HUES64 (cell line): ENCODE data around the gene PROC. TPM values are rescaled to one million over a fixed set of nuclear protein-coding genes. Genes with fewer than 3 reads are reported as not detected.

Experiments
- H3K27ac ChIP-seq: 2 replicates; pipeline ENCODE4 v1.7.0; 2013; ENCODE audit warnings: low read depth, low read length, inconsistent platforms
- H3K27me3 ChIP-seq: 2 replicates; pipeline ENCODE4 v1.6.1; 2013; ENCODE audit warnings: mild to moderate bottlenecking, low read length; ENCODE audit not compliant: insufficient read depth
- H3K36me3 ChIP-seq: 2 replicates; pipeline ENCODE4 v1.6.1; 2013; ENCODE audit warnings: mild to moderate bottlenecking, low read length; ENCODE audit not compliant: insufficient read depth
- H3K4me1 ChIP-seq: 2 replicates; pipeline ENCODE4 v1.6.1; 2013; ENCODE audit warnings: mild to moderate bottlenecking, low read length, moderate library complexity; ENCODE audit not compliant: insufficient read depth
- H3K4me3 ChIP-seq: 2 replicates; pipeline ENCODE4 v1.5.1; 2013; ENCODE audit warnings: mild to moderate bottlenecking, low read length, moderate library complexity
- H3K9ac ChIP-seq: 2 replicates; pipeline ENCODE4 v1.6.1; 2013; ENCODE audit warnings: mild to moderate bottlenecking, low read depth, low read length
- H3K9me3 ChIP-seq: 2 replicates; pipeline ENCODE4 v1.6.1; 2013; ENCODE audit warnings: low read depth, low read length; ENCODE audit not compliant: insufficient read depth
- WGBS: fragments of 150-250, 120-280 bp; methylation state at CpG from one replicate; pipeline ENCODE4 v1.1.7; 2013; ENCODE audit warnings: missing lambda C conversion rate; 5-methylcytosine and 5-hydroxymethylcytosine counted together
- polyA plus RNA-seq, 2 experiments: library from polyadenylated mRNA; stranded (reverse); fragments of 50-300 nt; gene quantifications; one replicate each; pipeline ENCODE4 v1.2.3, GENCODE V29; 2013

Gene PROC
- polyA plus RNA-seq (2013, experiment 1 of 2): 1.9 TPM
- polyA plus RNA-seq (2013, experiment 2 of 2): 0.44 TPM

DNA sequence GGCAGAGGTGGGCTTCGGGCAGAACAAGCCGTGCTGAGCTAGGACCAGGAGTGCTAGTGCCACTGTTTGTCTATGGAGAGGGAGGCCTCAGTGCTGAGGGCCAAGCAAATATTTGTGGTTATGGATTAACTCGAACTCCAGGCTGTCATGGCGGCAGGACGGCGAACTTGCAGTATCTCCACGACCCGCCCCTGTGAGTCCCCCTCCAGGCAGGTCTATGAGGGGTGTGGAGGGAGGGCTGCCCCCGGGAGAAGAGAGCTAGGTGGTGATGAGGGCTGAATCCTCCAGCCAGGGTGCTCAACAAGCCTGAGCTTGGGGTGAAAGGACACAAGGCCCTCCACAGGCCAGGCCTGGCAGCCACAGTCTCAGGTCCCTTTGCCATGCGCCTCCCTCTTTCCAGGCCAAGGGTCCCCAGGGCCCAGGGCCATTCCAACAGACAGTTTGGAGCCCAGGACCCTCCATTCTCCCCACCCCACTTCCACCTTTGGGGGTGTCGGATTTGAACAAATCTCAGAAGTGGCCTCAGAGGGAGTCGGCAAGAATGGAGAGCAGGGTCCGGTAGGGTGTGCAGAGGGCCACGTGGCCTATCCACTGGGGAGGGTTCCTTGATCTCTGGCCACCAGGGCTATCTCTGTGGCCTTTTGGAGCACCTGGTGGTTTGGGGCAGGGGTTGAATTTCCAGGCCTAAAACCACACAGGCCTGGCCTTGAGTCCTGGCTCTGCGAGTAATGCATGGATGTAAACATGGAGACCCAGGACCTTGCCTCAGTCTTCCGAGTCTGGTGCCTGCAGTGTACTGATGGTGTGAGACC lies at the start of gene PROC:
Gene PROC, plus strand, starts transcription at position 128 of the 812 bp plus-strand sequence. CDS start 1,516 bp downstream, outside the sequence.
- WGBS: 90% methylated on average over 16 of the region's 16 CpGs
- no peak within 1 kb of the TSS for H3K4me3 ChIP-seq
- H3K4me1 ChIP-seq: 0 out of 2 replicates have a peak, but pooled peaks cover 3% of the 10 kb centered on the region
- no peaks in the 10 kb centered on the region for H3K36me3 ChIP-seq
- no peak within 1 kb of the TSS for H3K9ac ChIP-seq
- peaks cover 72% of the 10 kb centered on the region for H3K27me3 ChIP-seq
- H3K27ac ChIP-seq: no peak within 1 kb of the TSS
- no peaks in the 10 kb centered on the region; the same call in 1 of the 2 replicates for H3K9me3 ChIP-seq

- H3K4me3 ChIP-seq: no peak overlapping the region
- H3K27ac ChIP-seq: no peak overlapping the region
- H3K27me3 ChIP-seq: no peaks in the 10 kb centered on the region
- no peaks in the 10 kb centered on the region for H3K36me3 ChIP-seq
- peaks cover 36% of the 10 kb centered on the region for H3K9me3 ChIP-seq
- 95% methylated on average over 10 of the region's 10 CpGs for WGBS
- H3K9ac ChIP-seq: no peak overlapping the region
- peaks cover 15% of the 10 kb centered on the region for H3K4me1 ChIP-seq
Observed at GRCh38 chr2:127370010-127370409, 48.2 kb upstream of the PROC start.

GRCh38 chr2:127371037-127371436 lies 47.2 kb upstream of the PROC start:
- H3K27ac ChIP-seq: no peak overlapping the region
- H3K27me3 ChIP-seq: no peaks in the 10 kb centered on the region
- H3K36me3 ChIP-seq: no peaks in the 10 kb centered on the region
- H3K9ac ChIP-seq: no peak overlapping the region
- 96% methylated on average over 11 of the region's 11 CpGs for WGBS
- H3K9me3 ChIP-seq: peaks cover 42% of the 10 kb centered on the region
- no peak overlapping the region for H3K4me3 ChIP-seq
- H3K4me1 ChIP-seq: 0 out of 2 replicates have a peak, but pooled peaks cover 5% of the 10 kb centered on the region

- H3K36me3 ChIP-seq: peaks cover 5% of the 10 kb centered on the region; the same call in 1 of the 2 replicates
- no peaks in the 10 kb centered on the region for H3K4me1 ChIP-seq
- H3K27ac ChIP-seq: no peak overlapping the region
- 94% methylated on average over 5 of the region's 5 CpGs for WGBS
- no peaks in the 10 kb centered on the region for H3K27me3 ChIP-seq
- H3K4me3 ChIP-seq: no peak overlapping the region
- H3K9ac ChIP-seq: no peak overlapping the region
- H3K9me3 ChIP-seq: peaks cover 57% of the 10 kb centered on the region
Observed at GRCh38 chr2:127373362-127374083, 44.7 kb upstream of the PROC start.

DNA sequence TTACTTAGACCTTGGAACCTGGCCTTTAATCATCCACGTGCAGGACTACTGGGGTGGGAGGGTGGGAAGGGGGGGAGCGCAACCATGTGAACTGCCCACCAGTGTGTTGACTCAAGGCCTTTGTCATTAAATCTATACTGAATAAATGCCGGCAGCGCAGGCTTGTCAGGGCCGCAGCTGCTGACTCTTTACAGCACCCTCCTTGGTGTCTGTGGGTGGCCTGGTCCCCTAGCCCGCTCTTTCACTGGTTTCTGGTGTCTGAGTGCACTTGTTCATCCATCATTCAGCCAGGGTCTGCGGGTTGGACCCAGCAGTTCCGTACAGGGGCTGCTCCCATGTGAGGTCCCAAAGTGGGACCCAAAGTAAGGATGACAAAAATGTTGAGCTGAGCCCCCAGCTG lies 42.0 kb upstream of the PROC start:
- Histone ChIP-seq H3K4me3 (no peak overlapping the region), H3K9ac (no peak overlapping the region), H3K4me1 (no peaks in the 10 kb centered on the region; the same call in 1 of the 2 replicates), H3K9me3 (peaks cover 39% of the 10 kb centered on the region), H3K27ac (no peak overlapping the region), H3K36me3 (peaks cover 5% of the 10 kb centered on the region; the same call in 1 of the 2 replicates), H3K27me3 (no peaks in the 10 kb centered on the region)
- WGBS: 99% methylated on average over 8 of the region's 8 CpGs

- H3K27me3 ChIP-seq: no peaks in the 10 kb centered on the region
- peaks cover 5% of the 10 kb centered on the region; the same call in 1 of the 2 replicates for H3K36me3 ChIP-seq
- H3K9ac ChIP-seq: no peak overlapping the region
- H3K27ac ChIP-seq: no peak overlapping the region
- H3K9me3 ChIP-seq: peaks cover 39% of the 10 kb centered on the region
- H3K4me1 ChIP-seq: no peaks in the 10 kb centered on the region; the same call in 1 of the 2 replicates
- 100% methylated on average over 1 of the region's 1 CpG for WGBS
- H3K4me3 ChIP-seq: no peak overlapping the region
Observed at GRCh38 chr2:127377262-127377661, 41.0 kb upstream of the PROC start.

GRCh38 chr2:127378720-127379119 lies 39.5 kb upstream of the PROC start:
- Histone ChIP-seq H3K4me3 (no peak overlapping the region), H3K27ac (no peak overlapping the region), H3K36me3 (peaks cover 5% of the 10 kb centered on the region; the same call in 1 of the 2 replicates), H3K9ac (no peak overlapping the region), H3K9me3 (peaks cover 28% of the 10 kb centered on the region), H3K4me1 (no peaks in the 10 kb centered on the region; the same call in 1 of the 2 replicates), H3K27me3 (no peaks in the 10 kb centered on the region)
- WGBS: 94% methylated on average over 5 of the region's 6 CpGs

- Histone ChIP-seq H3K27ac (no peak overlapping the region), H3K4me1 (no peaks in the 10 kb centered on the region; the same call in 1 of the 2 replicates), H3K27me3 (no peaks in the 10 kb centered on the region), H3K36me3 (peaks cover 5% of the 10 kb centered on the region; the same call in 1 of the 2 replicates), H3K9ac (no peak overlapping the region), H3K4me3 (no peak overlapping the region), H3K9me3 (peaks cover 21% of the 10 kb centered on the region)
- WGBS: 95% methylated on average over 4 of the region's 4 CpGs
Observed at GRCh38 chr2:127379712-127380355, 38.4 kb upstream of the PROC start.

GRCh38 chr2:127381762-127382161 lies 36.5 kb upstream of the PROC start:
- 87% methylated on average over 3 of the region's 5 CpGs for WGBS
- H3K4me1 ChIP-seq: peaks cover 7% of the 10 kb centered on the region; the same call in 1 of the 2 replicates
- H3K27ac ChIP-seq: no peak overlapping the region
- H3K36me3 ChIP-seq: no peaks in the 10 kb centered on the region
- no peaks in the 10 kb centered on the region for H3K27me3 ChIP-seq
- no peak overlapping the region for H3K4me3 ChIP-seq
- H3K9me3 ChIP-seq: peaks cover 9% of the 10 kb centered on the region
- no peak overlapping the region for H3K9ac ChIP-seq

DNA sequence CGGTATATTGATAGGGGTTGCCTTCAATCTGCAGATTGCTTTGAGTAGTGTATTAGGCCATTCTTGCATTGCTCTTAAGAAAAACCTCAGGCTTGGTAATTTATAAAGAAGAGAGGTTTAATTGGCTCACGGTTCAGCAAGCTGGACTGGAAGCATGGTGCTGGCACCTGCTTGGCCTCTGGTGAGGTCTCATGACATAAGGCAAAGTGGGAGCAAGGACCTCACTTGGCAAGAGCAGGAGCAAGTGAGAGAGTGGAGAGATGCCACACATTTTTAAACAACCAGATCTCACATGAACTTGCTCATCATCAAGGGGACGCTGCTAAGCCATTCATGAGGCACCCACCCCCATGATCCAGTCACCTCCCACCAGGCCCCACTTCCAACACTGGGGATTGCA lies 35.4 kb upstream of the PROC start:
- H3K4me1 ChIP-seq: peaks cover 7% of the 10 kb centered on the region; the same call in 1 of the 2 replicates
- no peak overlapping the region for H3K27ac ChIP-seq
- H3K27me3 ChIP-seq: no peaks in the 10 kb centered on the region
- no peak overlapping the region for H3K4me3 ChIP-seq
- H3K36me3 ChIP-seq: no peaks in the 10 kb centered on the region
- no peak overlapping the region for H3K9ac ChIP-seq
- H3K9me3 ChIP-seq: no peaks in the 10 kb centered on the region
- WGBS: 88% methylated on average over 3 of the region's 3 CpGs
